IPS-20b (cell line): ENCODE data around the gene TRIAP1.

Source experiments
- H3K27ac ChIP-seq: one replicate; pipeline ENCODE4 v1.5.1; 2013; ENCODE audit warnings: low read length
- H3K27me3 ChIP-seq: 2 replicates; pipeline ENCODE4 v1.6.1; 2013; ENCODE audit warnings: mild to moderate bottlenecking, low read length, inconsistent platforms; ENCODE audit not compliant: insufficient read depth
- H3K36me3 ChIP-seq: 2 replicates; pipeline ENCODE4 v1.6.1; 2013; ENCODE audit warnings: low read depth, mild to moderate bottlenecking, inconsistent platforms, low read length, moderate library complexity; ENCODE audit not compliant: insufficient read depth
- H3K4me1 ChIP-seq: 2 replicates; pipeline ENCODE4 v1.6.1; 2013; ENCODE audit warnings: mild to moderate bottlenecking, control low read depth, inconsistent platforms, low read length, moderate library complexity; ENCODE audit not compliant: insufficient read depth
- H3K4me3 ChIP-seq: 2 replicates; pipeline ENCODE4 v1.5.1; 2013; ENCODE audit warnings: mild to moderate bottlenecking, low read length, inconsistent platforms
- H3K9ac ChIP-seq: 2 replicates; pipeline ENCODE4 v1.6.1; 2013; ENCODE audit warnings: low read depth, mild to moderate bottlenecking, inconsistent platforms, low read length, moderate library complexity
- H3K9me3 ChIP-seq: 2 replicates; pipeline ENCODE4 v1.6.1; 2013; ENCODE audit warnings: mild to moderate bottlenecking, low read depth, low read length, inconsistent platforms; ENCODE audit not compliant: insufficient read depth

Gene TRIAP1

DNA sequence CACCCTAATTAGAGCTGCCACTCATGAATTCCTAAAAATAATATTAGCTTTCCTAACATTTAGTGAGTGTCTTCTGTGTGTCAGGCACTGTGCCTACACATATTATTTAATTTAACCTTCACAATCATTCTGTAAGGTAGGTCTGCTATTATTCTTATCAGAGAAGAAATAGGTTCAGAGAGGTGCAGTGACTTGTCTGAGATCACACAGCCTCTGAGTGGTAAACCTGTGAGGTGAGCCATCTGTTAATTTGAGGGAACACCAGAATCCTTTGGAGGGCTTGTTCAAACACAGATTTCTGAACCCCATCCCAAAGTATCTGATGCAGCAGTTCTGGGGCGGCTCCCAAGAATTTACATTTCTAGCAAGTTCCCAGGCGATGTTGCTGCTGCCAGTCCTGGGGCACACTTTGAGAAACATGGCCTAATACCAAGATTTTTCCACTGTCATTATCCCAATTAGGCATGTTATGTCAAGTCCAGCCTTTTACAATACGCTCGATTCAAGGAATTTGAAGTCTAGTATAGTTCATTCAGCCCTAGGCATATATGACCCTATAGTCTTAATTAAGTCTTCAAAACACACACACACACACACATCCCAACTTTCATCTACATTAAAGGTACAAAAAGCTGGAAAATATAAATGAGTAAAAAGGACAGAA lies 28.1 kb downstream of the TRIAP1 start:
- Histone ChIP-seq H3K27ac (no peak overlapping the region), H3K9ac (no peak overlapping the region), H3K4me1 (peaks cover 6% of the 10 kb centered on the region; the same call in 1 of the 2 replicates), H3K4me3 (no peak overlapping the region), H3K27me3 (no peaks in the 10 kb centered on the region), H3K36me3 (no peaks in the 10 kb centered on the region), H3K9me3 (no peaks in the 10 kb centered on the region)

DNA sequence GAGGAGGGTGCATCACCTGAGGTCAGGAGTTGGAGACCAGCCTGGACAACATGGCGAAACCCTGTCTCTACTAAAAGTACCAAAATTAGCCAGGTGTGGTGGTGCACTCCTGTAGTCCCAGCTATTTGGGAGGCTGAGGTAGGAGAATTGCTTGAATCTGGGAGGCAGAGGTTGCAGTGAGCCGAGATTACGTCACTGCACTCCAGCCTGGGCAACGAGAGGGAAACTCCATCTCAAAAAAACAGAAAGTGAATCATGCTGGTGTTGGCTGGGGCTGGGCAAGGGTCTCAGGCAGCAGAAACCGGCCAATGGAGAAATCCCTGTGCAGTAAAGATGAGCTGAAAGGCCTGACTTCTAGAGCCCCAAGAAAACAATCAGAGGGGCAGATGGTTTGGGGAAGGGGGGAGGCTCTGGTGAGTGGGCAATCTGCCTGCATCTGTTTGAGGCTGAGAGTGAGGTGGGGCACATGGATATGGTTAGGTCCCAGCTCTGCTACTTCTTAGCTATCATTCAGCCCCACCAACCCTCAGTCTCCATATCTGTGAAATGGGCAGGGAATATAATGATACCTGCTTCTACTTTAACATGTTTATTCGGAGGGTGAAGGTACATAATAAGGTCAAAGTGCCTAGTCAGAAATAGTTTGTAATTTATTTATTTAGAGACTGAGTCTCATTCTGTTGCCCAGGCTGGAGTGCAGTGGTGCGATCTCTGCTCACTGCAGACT lies 29.5 kb downstream of the TRIAP1 start:
- Histone ChIP-seq H3K9ac (no peak overlapping the region), H3K4me1 (peaks cover 6% of the 10 kb centered on the region; the same call in 1 of the 2 replicates), H3K27ac (no peak overlapping the region), H3K4me3 (no peak overlapping the region), H3K27me3 (no peaks in the 10 kb centered on the region), H3K36me3 (no peaks in the 10 kb centered on the region), H3K9me3 (no peaks in the 10 kb centered on the region)

DNA sequence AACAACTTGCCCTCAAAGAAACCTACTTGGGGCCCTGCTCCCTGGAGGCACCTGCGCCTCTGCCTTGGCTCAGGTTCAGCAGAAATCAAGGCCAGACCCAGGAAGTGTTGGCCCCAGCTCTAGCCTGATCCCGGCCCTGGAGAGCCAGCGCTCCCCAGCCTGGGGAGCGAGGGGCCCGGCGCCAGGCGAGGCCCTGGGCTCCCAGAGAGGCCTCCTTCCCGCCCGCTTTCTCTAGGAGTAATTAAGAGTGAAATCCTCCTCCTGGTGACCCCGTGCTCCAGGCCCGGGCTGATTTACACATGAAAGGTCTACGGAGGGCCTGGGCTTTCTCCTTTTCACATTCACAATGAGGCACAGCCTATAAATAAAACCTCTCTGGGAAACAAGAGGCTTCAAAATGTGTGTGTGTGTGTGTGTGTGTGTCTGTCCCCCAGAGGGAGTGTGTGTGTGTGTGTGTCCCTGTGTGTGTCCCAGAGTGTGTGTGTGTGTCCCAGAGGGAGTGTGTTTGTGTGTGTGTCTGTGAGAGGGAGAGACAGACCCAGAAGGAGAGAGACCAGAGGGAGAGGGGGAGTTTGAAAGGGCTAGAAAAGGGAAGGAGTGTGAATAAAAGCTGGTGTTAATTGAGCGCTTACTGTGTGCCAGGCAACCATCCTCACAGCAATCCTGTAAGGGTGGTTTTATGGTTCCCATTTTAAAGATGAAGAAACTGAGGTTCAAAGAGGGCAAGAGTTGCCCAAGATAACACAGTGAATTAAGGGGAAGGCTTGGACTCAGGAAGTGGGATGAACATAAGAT lies 32.1 kb downstream of the TRIAP1 start:
- Histone ChIP-seq H3K4me3 (peak overlapping the region; percentile 36; the same call in 1 of the 2 replicates), H3K9ac (peak overlapping the region; percentile 83), H3K36me3 (no peaks in the 10 kb centered on the region), H3K27me3 (no peaks in the 10 kb centered on the region), H3K27ac (peak overlapping the region; percentile 67), H3K9me3 (no peaks in the 10 kb centered on the region), H3K4me1 (peaks cover 6% of the 10 kb centered on the region; the same call in 1 of the 2 replicates)

DNA sequence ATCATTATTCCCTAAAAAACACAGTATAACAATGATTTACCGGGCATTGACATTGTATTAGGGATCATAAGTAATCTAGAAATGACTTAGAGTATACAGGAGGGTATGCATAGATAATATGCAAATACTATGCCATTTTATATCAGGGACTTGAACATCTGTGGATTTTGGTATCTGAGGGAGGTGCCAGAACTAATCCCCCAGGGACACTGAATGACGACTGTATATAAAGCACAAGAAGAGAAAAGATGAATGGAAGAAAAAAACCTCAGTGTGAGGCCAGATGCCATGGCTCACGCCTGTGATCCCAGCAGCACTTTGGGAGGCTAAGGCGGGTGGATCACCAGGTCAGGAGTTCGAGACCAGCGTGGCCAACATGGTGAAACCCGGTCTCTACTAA lies 33.8 kb downstream of the TRIAP1 start:
- no peak overlapping the region for H3K4me3 ChIP-seq
- no peaks in the 10 kb centered on the region for H3K27me3 ChIP-seq
- H3K9me3 ChIP-seq, result no peaks in the 10 kb centered on the region
- H3K36me3 ChIP-seq, result no peaks in the 10 kb centered on the region
- H3K4me1 ChIP-seq, result peaks cover 6% of the 10 kb centered on the region; the same call in 1 of the 2 replicates
- H3K9ac ChIP-seq, result no peak overlapping the region
- no peak overlapping the region for H3K27ac ChIP-seq

DNA sequence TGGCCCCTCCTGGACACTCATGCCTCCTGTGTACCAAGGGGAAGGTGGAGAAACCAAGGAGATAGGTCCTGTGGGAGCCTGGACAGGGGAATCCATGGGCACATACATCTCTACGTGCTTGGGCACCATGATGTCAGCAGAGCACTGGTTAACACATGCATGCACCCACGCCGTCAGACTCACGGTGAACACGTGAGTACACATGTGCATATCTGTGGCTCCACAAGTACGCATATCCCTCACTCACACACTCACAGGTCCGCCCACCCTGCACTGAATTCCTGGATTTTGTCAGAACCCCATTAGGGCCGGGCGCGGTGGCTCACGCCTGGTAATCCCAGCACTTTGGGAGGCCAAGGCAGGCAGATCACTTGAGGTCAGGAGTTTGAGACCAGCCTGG lies 37.4 kb downstream of the TRIAP1 start:
- no peaks in the 10 kb centered on the region; the same call in 1 of the 2 replicates for H3K9me3 ChIP-seq
- no peaks in the 10 kb centered on the region for H3K36me3 ChIP-seq
- H3K27ac ChIP-seq, result no peak overlapping the region
- H3K27me3 ChIP-seq, result no peaks in the 10 kb centered on the region
- no peak overlapping the region for H3K4me3 ChIP-seq
- peaks cover 6% of the 10 kb centered on the region; the same call in 1 of the 2 replicates for H3K4me1 ChIP-seq
- H3K9ac ChIP-seq, result no peak overlapping the region

DNA sequence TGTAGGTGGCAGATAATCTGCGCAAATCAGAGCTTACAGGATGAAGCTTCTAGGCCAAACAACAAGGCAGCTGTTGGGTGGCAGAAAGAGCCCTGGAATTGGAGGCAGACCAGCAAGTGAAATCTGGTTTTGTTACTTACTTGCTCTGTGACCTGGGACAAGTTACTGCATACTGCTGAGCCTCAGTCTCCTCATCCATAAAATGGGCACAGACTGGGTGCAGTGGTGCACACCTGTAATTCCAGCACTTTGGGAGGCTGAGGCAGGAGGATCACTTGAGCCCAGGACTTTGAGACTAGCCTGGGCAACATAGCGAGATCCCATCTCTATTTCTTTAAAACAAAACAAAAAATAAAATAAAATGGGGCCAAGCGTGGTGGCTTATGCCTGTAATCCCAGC lies 39.6 kb downstream of the TRIAP1 start:
- H3K4me1 ChIP-seq, result peaks cover 7% of the 10 kb centered on the region; the same call in 1 of the 2 replicates
- no peaks in the 10 kb centered on the region for H3K27me3 ChIP-seq
- H3K27ac ChIP-seq, result no peak overlapping the region
- H3K36me3 ChIP-seq, result no peaks in the 10 kb centered on the region
- H3K9ac ChIP-seq, result no peak overlapping the region
- H3K9me3 ChIP-seq, result no peaks in the 10 kb centered on the region; the same call in 1 of the 2 replicates
- H3K4me3 ChIP-seq, result no peak overlapping the region

DNA sequence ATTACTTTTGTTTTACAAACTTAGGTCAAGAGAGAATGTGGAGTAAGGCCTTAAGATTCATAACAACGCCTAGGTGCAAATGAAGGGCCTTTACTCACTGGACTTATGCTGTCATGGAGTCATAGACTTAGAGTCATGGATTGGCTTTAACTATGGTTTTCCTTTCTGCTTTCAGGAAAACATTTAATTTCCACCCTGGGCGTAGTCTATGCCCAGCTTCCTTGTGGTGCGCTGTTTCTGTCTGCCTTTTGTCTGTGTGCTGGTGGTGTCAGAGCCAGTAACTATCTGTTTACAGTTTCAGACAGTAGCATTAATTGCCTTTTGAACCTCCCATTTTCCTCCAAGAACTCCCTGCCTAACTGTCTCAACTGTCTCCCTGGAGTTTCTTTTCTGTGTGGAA lies 40.1 kb downstream of the TRIAP1 start:
- H3K9ac ChIP-seq, result no peak overlapping the region
- H3K36me3 ChIP-seq, result no peaks in the 10 kb centered on the region
- H3K4me1 ChIP-seq, result peaks cover 7% of the 10 kb centered on the region; the same call in 1 of the 2 replicates
- no peaks in the 10 kb centered on the region; the same call in 1 of the 2 replicates for H3K9me3 ChIP-seq
- H3K27me3 ChIP-seq, result no peaks in the 10 kb centered on the region
- no peak overlapping the region for H3K27ac ChIP-seq
- no peak overlapping the region for H3K4me3 ChIP-seq

DNA sequence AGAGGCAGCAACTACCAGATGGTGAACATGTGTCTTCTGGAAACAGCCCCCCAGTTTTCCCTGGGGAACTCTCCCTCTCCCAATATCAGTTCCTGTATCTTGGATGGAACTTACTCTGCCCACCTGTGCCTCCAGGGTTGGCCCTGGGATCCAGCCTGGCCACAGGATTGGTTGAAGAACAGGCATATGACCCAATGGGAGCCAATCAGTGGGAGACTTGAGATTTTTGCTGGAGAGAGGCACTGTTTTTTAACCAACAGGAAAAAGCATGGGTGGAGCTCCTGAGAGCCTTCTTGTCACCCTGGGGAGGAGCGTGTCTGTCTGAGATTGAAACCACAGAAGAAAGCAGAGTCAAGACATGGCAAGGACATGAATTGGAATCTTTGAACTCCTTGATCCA lies 41.9 kb downstream of the TRIAP1 start:
- Histone ChIP-seq H3K27ac (no peak overlapping the region), H3K36me3 (no peaks in the 10 kb centered on the region), H3K9ac (no peak overlapping the region), H3K4me1 (peaks cover 7% of the 10 kb centered on the region; the same call in 1 of the 2 replicates), H3K27me3 (no peaks in the 10 kb centered on the region), H3K4me3 (no peak overlapping the region), H3K9me3 (no peaks in the 10 kb centered on the region; the same call in 1 of the 2 replicates)

DNA sequence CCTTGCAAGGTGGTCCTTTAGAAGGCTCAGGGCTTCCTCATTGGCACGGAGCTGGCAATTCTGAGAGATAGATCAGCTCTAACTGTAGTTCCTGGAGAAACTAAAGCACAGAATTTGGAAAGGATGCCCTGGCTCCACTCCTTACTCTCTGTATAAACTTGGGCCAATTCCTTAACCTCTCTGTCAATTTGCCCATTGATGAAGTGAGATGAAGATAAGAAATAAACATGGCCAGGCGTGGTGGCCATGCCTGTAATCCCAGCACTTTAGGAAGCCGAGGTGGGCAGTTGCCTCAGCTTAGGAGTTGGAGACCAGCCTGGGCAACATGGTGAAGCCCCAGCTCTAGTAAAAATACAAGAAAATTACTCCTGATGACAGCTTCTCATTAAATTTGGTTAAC lies 42.3 kb downstream of the TRIAP1 start:
- peaks cover 7% of the 10 kb centered on the region; the same call in 1 of the 2 replicates for H3K4me1 ChIP-seq
- H3K4me3 ChIP-seq, result no peak overlapping the region
- no peaks in the 10 kb centered on the region; the same call in 1 of the 2 replicates for H3K9me3 ChIP-seq
- no peaks in the 10 kb centered on the region for H3K27me3 ChIP-seq
- H3K27ac ChIP-seq, result no peak overlapping the region
- H3K9ac ChIP-seq, result no peak overlapping the region
- H3K36me3 ChIP-seq, result no peaks in the 10 kb centered on the region

DNA sequence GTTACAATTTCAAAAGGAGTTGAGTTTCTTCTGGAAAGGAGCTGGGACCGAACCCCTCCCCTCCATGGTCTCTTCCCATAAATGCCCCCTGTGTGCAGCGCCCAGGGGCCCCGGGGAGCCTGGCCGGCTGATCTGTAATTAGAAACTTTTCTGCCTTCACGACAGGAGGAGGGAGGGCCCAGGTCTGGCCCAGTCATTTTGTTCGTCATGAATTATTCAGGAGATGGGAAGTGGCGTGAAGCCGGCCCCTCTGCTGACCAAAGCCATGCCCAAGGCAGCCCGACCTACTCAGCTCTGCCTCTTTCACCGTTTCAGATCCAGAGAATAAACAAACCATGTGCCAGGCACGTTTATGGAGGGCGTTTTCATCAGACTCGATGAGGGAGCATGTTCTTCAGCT lies 44.0 kb downstream of the TRIAP1 start:
- Histone ChIP-seq H3K27me3 (no peaks in the 10 kb centered on the region), H3K27ac (no peak overlapping the region), H3K9ac (peak overlapping the region; percentile 12; the same call in 1 of the 2 replicates)

DNA sequence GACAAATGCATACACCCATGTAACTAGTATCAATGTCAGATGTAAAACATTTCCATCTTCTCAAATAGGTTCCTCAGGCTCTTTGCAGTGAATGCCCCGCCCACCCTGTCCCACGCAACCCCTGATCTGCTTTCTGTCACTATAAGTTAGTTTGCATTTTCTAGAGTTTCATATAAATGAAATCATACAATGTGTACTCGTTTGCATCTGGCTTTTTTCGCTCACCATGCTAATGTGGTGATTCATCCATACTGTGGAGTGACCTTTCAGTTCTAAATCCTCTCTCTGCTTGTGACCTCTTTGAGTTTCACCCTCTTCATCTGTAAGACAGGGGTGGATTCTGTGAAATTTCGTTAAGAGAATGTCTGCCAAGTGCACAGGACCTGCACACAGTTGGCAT lies 46.7 kb downstream of the TRIAP1 start:
- no peak overlapping the region for H3K4me3 ChIP-seq

More for the DNA sequence above, 44.0 kb downstream of the TRIAP1 start:
- Histone ChIP-seq H3K36me3 (no peaks in the 10 kb centered on the region), H3K4me3 (peak overlapping the region; percentile 18; the same call in 1 of the 2 replicates), H3K9me3 (no peaks in the 10 kb centered on the region; the same call in 1 of the 2 replicates), H3K4me1 (peaks cover 7% of the 10 kb centered on the region; the same call in 1 of the 2 replicates)

More for the DNA sequence above, 46.7 kb downstream of the TRIAP1 start:
- Histone ChIP-seq H3K36me3 (no peaks in the 10 kb centered on the region), H3K9me3 (no peaks in the 10 kb centered on the region; the same call in 1 of the 2 replicates), H3K27me3 (no peaks in the 10 kb centered on the region), H3K4me1 (peaks cover 7% of the 10 kb centered on the region; the same call in 1 of the 2 replicates), H3K27ac (no peak overlapping the region), H3K9ac (no peak overlapping the region)
